Stimulated activated CD8-positive, alpha-beta memory T cell treated with anti-CD3 and anti-CD28 coated beads, Interleukin-4, amount 100 ng/mL, for 48 hours (primary cell): ENCODE data around the gene DLG2.

ENCODE experiments used
- DNase-seq: peaks from one replicate; pipeline ENCODE4 v3.0.0-alpha.2; 2020

Gene DLG2

GRCh38 chr11:85541683-85542082 lies 85.5 kb downstream of the DLG2 start:
- no peak for DNase-seq

- DNase-seq, result no peak
Observed at GRCh38 chr11:85540635-85541205, 86.4 kb downstream of the DLG2 start.

GRCh38 chr11:85540181-85540580 lies 87.0 kb downstream of the DLG2 start:
- DNase-seq, result no peak

- DNase-seq, result no peak
Observed at GRCh38 chr11:85539740-85540139, 87.4 kb downstream of the DLG2 start.

GRCh38 chr11:85539029-85539689 lies 88.0 kb downstream of the DLG2 start:
- DNase-seq, result no peak

- no peak for DNase-seq
Observed at GRCh38 chr11:85536438-85536837, 90.7 kb downstream of the DLG2 start.

GRCh38 chr11:85534806-85535205 lies 92.3 kb downstream of the DLG2 start:
- DNase-seq, result no peak

GRCh38 chr11:85531191-85531897 lies 95.8 kb downstream of the DLG2 start:
- DNase-seq, result no peak

- no peak for DNase-seq
Observed at GRCh38 chr11:85530634-85531033, 96.5 kb downstream of the DLG2 start.

- no peak for DNase-seq
Observed at GRCh38 chr11:85526564-85526963, 100.6 kb downstream of the DLG2 start.

- DNase-seq, result no peak
Observed at GRCh38 chr11:85525686-85526085, 101.5 kb downstream of the DLG2 start.

GRCh38 chr11:85517272-85517671 lies 109.9 kb downstream of the DLG2 start:
- DNase-seq, result no peak

- DNase-seq, result no peak
Observed at GRCh38 chr11:85495918-85496317, 131.2 kb downstream of the DLG2 start.

GRCh38 chr11:85494396-85494795 lies 132.7 kb downstream of the DLG2 start:
- DNase-seq, result no peak

- no peak for DNase-seq
Observed at GRCh38 chr11:85485902-85486301, 141.2 kb downstream of the DLG2 start.

GRCh38 chr11:85483861-85484260 lies 143.3 kb downstream of the DLG2 start:
- no peak for DNase-seq

GRCh38 chr11:85481862-85482261 lies 145.3 kb downstream of the DLG2 start:
- no peak for DNase-seq

GRCh38 chr11:85475660-85476517 lies 151.3 kb downstream of the DLG2 start:
- DNase-seq, result no peak

- no peak for DNase-seq
Observed at GRCh38 chr11:85472953-85473352, 154.2 kb downstream of the DLG2 start.

- DNase-seq, result no peak
Observed at GRCh38 chr11:85464283-85464682, 162.9 kb downstream of the DLG2 start.

GRCh38 chr11:85459304-85459703 lies 167.8 kb downstream of the DLG2 start:
- DNase-seq, result no peak

- DNase-seq, result no peak
Observed at GRCh38 chr11:85444479-85444878, 182.7 kb downstream of the DLG2 start.

GRCh38 chr11:85440273-85440672 lies 186.9 kb downstream of the DLG2 start:
- no peak for DNase-seq
